GM18502 (cell line): ENCODE data around the gene DIP2B.

Source experiments
- ATAC-seq: cut with Tn5 transposase; IDR thresholded peaks from one replicate; pipeline ENCODE4 v1.9.1; 2021; ENCODE audit warnings: mild to moderate bottlenecking; ENCODE audit not compliant: unreplicated experiment, poor library complexity

Gene DIP2B

GRCh38 chr12:50571786-50572185 is 67.0 kb downstream of the DIP2B start:
- ATAC-seq, result no peak

- ATAC-seq, result no peak
Measured at GRCh38 chr12:50572287-50572686, 67.5 kb downstream of the DIP2B start.

- ATAC-seq, result no peak
Measured at GRCh38 chr12:50572760-50573159, 68.0 kb downstream of the DIP2B start.

- no peak for ATAC-seq
Measured at GRCh38 chr12:50573271-50573670, 68.5 kb downstream of the DIP2B start.

- no peak for ATAC-seq
Measured at GRCh38 chr12:50574601-50575348, 70.0 kb downstream of the DIP2B start.

- no peak for ATAC-seq
Measured at GRCh38 chr12:50579757-50580267, 75.0 kb downstream of the DIP2B start.

- no peak for ATAC-seq
Measured at GRCh38 chr12:50580436-50580835, 75.7 kb downstream of the DIP2B start.

- no peak for ATAC-seq
Measured at GRCh38 chr12:50581226-50582184, 76.7 kb downstream of the DIP2B start.

- ATAC-seq, result no peak
Measured at GRCh38 chr12:50584135-50584534, 79.3 kb downstream of the DIP2B start.

- ATAC-seq, result no peak
Measured at GRCh38 chr12:50589650-50590435, 85.1 kb downstream of the DIP2B start.

- no peak for ATAC-seq
Measured at GRCh38 chr12:50590869-50591268, 86.1 kb downstream of the DIP2B start.

- ATAC-seq, result no peak
Measured at GRCh38 chr12:50595667-50596066, 90.9 kb downstream of the DIP2B start.

GRCh38 chr12:50597200-50598195 is 92.7 kb downstream of the DIP2B start:
- peak; percentile 89 for ATAC-seq

GRCh38 chr12:50598321-50598862 is 93.6 kb downstream of the DIP2B start:
- no peak for ATAC-seq

- ATAC-seq, result no peak
Measured at GRCh38 chr12:50599366-50600095, 94.7 kb downstream of the DIP2B start.

GRCh38 chr12:50600364-50600763 is 95.6 kb downstream of the DIP2B start:
- no peak for ATAC-seq

GRCh38 chr12:50603817-50604639 is 99.2 kb downstream of the DIP2B start:
- no peak for ATAC-seq

GRCh38 chr12:50604640-50604920 is 99.8 kb downstream of the DIP2B start:
- no peak for ATAC-seq
